Measurements from ENCODE around the gene SNTB2. TPM values are rescaled to one million over a fixed set of nuclear protein-coding genes. Genes with fewer than 3 reads are reported as not detected.

The SNTB2 gene
- total and polyA plus RNA-seq, 2 donors (not counting 3 experiments of a cell fraction or from before 2014, with no cell fraction given), result 24.9 to 73.7 TPM

- dilution Hi-C loops (cut with MboI; ENCODE audit: extremely low pct_ligation_motif_present, low sequenced_read_pairs), result no loop called here
- FAIRE-seq (no peak), DNase-seq (ENCODE audit: low read depth, low spot score) (no peak)
- Histone ChIP-seq H3K9ac (replicated peaks; ENCODE audit: extremely low read depth, insufficient read depth, low read length) (no peak overlapping the region), H3K4me1 (ENCODE audit: control insufficient read depth, extremely low read depth, insufficient read depth, low read length) (peaks cover under 1% of the 10 kb centered on the region), H3K27ac (ENCODE audit: insufficient read depth, low read depth, low read length) (no peak overlapping the region), H3K79me2 (ENCODE audit: control insufficient read depth, insufficient read depth, low read length) (no peaks in the 10 kb centered on the region), H2AFZ (ENCODE audit: low read depth, low read length) (no peak overlapping the region), H4K20me1 (replicated peaks; ENCODE audit: control insufficient read depth, extremely low read depth, insufficient read depth, low read length) (no peaks in the 10 kb centered on the region), H3K9me3 (replicated peaks; ENCODE audit: control insufficient read depth, insufficient read depth, low read length) (no peaks in the 10 kb centered on the region), H3K4me3 (replicated peaks in 1 of 3; ENCODE audit: insufficient read depth in 1 of 3, low read depth in 1 of 3, low read length in 3 of 3) (no peak overlapping the region), H3K4me2 (ENCODE audit: insufficient read depth, low read length) (no peak overlapping the region), H3K9me1 (replicated peaks; ENCODE audit: control insufficient read depth, extremely low read depth, insufficient read depth, low read length) (no peaks in the 10 kb centered on the region), H3K36me3 (ENCODE audit: control insufficient read depth in 2 of 2, extremely low read depth in 1 of 2, insufficient read depth in 2 of 2, low read length in 2 of 2) (peaks cover 20 to 26% of the 10 kb centered on the region in 2 experiments), H3K27me3 (ENCODE audit: control insufficient read depth in 2 of 2, insufficient read depth in 2 of 2, low read length in 2 of 2) (no peaks in the 10 kb centered on the region)
- TF ChIP-seq MAX (IDR thresholded peaks at IDR 0.05; ENCODE audit: insufficient read depth, insufficient read length) (no peak), EZH2 (IDR thresholded peaks at IDR 0.05; ENCODE audit: borderline replicate concordance, low read depth, low read length, severe bottlenecking) (no peak), MYC (IDR thresholded peaks at IDR 0.05; ENCODE audit: low read depth, low read length) (no peak), JUN (IDR thresholded peaks at IDR 0.05; ENCODE audit: borderline replicate concordance, insufficient read depth, insufficient read length, low read depth) (no peak), POLR2A (IDR thresholded peaks at IDR 0.05; ENCODE audit: low read depth, low read length) (no peak), FOS (IDR thresholded peaks at IDR 0.05; ENCODE audit: borderline replicate concordance, insufficient read depth, low read length) (no peak), POLR2AphosphoS5 (IDR thresholded peaks at IDR 0.05; ENCODE audit: insufficient read depth, low read depth, low read length) (no peak), CTCF (IDR thresholded peaks at IDR 0.05; ENCODE audit: extremely low read depth in 1 of 2, insufficient read depth in 1 of 2, low read depth in 1 of 2, low read length in 2 of 2) (no peak), GATA2 (IDR thresholded peaks at IDR 0.05; ENCODE audit: insufficient read depth, insufficient read length, low read depth, low read length) (no peak)
- POLR2A ChIA-PET, result no interaction called here
- no TSS peak for BruUV-seq (replicated peaks)
- CTCF ChIA-PET, result interaction anchor here (4.8 kb wide), 1 partner anchor 10 kb away, joined by 19 read pairs; no protein-coding TSS in a partner anchor
- intact Hi-C loops (cut with micrococcal nuclease), result no loop called here
Measured at GRCh38 chr16:69160192-69160591, 26.8 kb upstream of the SNTB2 start.

Measured in endothelial cell of umbilical vein (primary cell).